HepG2 (cell line): ENCODE results near the gene PKP3. TPM values are rescaled to one million over a fixed set of nuclear protein-coding genes. Genes with fewer than 3 reads are reported as not detected.

Source experiments
- BORCS8-MEF2B ChIP-seq: sonication (generic); formaldehyde crosslinking; IDR thresholded peaks from 2 replicates; pipeline ENCODE4 v1.8.0; 2022; ENCODE audit warnings: mild to moderate bottlenecking, missing genetic modification reagents
- CHD2 ChIP-seq: IDR thresholded peaks from 2 replicates; pipeline ENCODE4 v1.6.1; 2011; ENCODE audit warnings: low read depth, low read length, improper control_type of control experiment
- ETV5 ChIP-seq: IDR thresholded peaks from 2 replicates; pipeline ENCODE4 v1.6.1; 2018; ENCODE audit warnings: missing biosample characterization, missing genetic modification reagents, inconsistent platforms, borderline replicate concordance
- GTF3A ChIP-seq: sonication (generic); formaldehyde crosslinking; conservative IDR thresholded peaks from 2 replicates; pipeline ENCODE4 v1.4.0; 2020; ENCODE audit warnings: mild to moderate bottlenecking, missing genetic modification reagents
- HMGXB4 ChIP-seq, 2 experiments: sonication (generic) in 1 of 2; formaldehyde crosslinking in 1 of 2; IDR thresholded peaks; 2 replicates each; pipeline versions ENCODE4 v1.4.0 to v1.6.1; 2018 to 2020; ENCODE audit warnings: missing genetic modification reagents in 2 of 2, borderline replicate concordance in 1 of 2, low read depth in 1 of 2, mild to moderate bottlenecking in 1 of 2, missing biosample characterization in 1 of 2
- PCBP1 ChIP-seq: fragments of 200-400 bp; formaldehyde crosslinking; IDR thresholded peaks from 2 replicates; pipeline ENCODE4 v1.6.1; 2017; ENCODE audit warnings: mild to moderate bottlenecking, low read depth, low read length, borderline replicate concordance
- SALL1 ChIP-seq: sonication (generic); formaldehyde crosslinking; IDR thresholded peaks from 2 replicates; pipeline ENCODE4 v1.8.0; 2022; ENCODE audit warnings: mild to moderate bottlenecking, missing genetic modification reagents
- TAF1 ChIP-seq: sonication (generic); formaldehyde crosslinking; IDR thresholded peaks from 2 replicates; pipeline ENCODE4 v1.4.0; 2020; ENCODE audit warnings: missing genetic modification reagents
- TEAD3 ChIP-seq: optimal IDR thresholded peaks from 2 replicates; pipeline ENCODE3; 2016; ENCODE audit warnings: borderline replicate concordance
- YEATS2 ChIP-seq: sonication (generic); formaldehyde crosslinking; IDR thresholded peaks from 2 replicates; pipeline ENCODE4 v1.4.0; 2020; ENCODE audit warnings: missing genetic modification reagents, borderline replicate concordance
- ZBTB3 ChIP-seq: sonication (generic); formaldehyde crosslinking; IDR thresholded peaks from 2 replicates; pipeline ENCODE4 v1.4.0; 2020; ENCODE audit warnings: low read depth, mild to moderate bottlenecking, moderate library complexity, missing genetic modification reagents, borderline replicate concordance
- ZNF562 ChIP-seq: sonication (generic); formaldehyde crosslinking; IDR thresholded peaks from 2 replicates; pipeline ENCODE4 v1.8.0; 2022; ENCODE audit warnings: missing genetic modification reagents, borderline replicate concordance
- polyA plus RNA-seq, 8 experiments: library from polyadenylated mRNA; depleted of rRNA in 3 of 8; stranded (reverse) in 7 of 8; unstranded in 1 of 8; fragments of >200 nt; fragmentation: Illumina TruSeq in 4 of 8; extraction: Trizol in 4 of 8; gene quantifications; 2 replicates each; pipeline versions ENCODE4 v1.2.1 to v1.2.3, GENCODE V29; 2011 to 2016; ENCODE audit warnings: low read depth in 4 of 8, missing spikeins in 1 of 8, mixed read lengths in 1 of 8; ENCODE audit not compliant: insufficient read depth in 1 of 8
- total RNA-seq, 5 experiments: library from RNA; depleted of rRNA; stranded (reverse); fragments of >200 nt; fragmentation: Illumina TruSeq; extraction: Trizol; gene quantifications; 2 replicates each; pipeline ENCODE4 v1.2.3, GENCODE V29; 2016; ENCODE audit warnings: low read depth in 1 of 5
- TF ChIP-seq, protein P1 (sequence below): IDR thresholded peaks from 2 replicates; pipeline ENCODE4 v1.4.0; 2020; ENCODE audit warnings: mild to moderate bottlenecking, missing genetic modification reagents
- TF ChIP-seq, protein P2 (sequence below): sonication (generic); formaldehyde crosslinking; IDR thresholded peaks from 2 replicates; pipeline ENCODE4 v1.5.1; 2020; ENCODE audit warnings: mild to moderate bottlenecking, missing genetic modification reagents, borderline replicate concordance
- TF ChIP-seq, protein P3 (sequence below): sonication (generic); formaldehyde crosslinking; IDR thresholded peaks from 2 replicates; pipeline ENCODE4 v1.5.1; 2020; ENCODE audit warnings: mild to moderate bottlenecking, missing genetic modification reagents, moderate library complexity

The PKP3 gene
- total and polyA plus RNA-seq, 2 of the 13 experiments (the other 11 are each of a cell fraction or from before 2014, with no cell fraction given), result 18.0 to 28.7 TPM

DNA sequence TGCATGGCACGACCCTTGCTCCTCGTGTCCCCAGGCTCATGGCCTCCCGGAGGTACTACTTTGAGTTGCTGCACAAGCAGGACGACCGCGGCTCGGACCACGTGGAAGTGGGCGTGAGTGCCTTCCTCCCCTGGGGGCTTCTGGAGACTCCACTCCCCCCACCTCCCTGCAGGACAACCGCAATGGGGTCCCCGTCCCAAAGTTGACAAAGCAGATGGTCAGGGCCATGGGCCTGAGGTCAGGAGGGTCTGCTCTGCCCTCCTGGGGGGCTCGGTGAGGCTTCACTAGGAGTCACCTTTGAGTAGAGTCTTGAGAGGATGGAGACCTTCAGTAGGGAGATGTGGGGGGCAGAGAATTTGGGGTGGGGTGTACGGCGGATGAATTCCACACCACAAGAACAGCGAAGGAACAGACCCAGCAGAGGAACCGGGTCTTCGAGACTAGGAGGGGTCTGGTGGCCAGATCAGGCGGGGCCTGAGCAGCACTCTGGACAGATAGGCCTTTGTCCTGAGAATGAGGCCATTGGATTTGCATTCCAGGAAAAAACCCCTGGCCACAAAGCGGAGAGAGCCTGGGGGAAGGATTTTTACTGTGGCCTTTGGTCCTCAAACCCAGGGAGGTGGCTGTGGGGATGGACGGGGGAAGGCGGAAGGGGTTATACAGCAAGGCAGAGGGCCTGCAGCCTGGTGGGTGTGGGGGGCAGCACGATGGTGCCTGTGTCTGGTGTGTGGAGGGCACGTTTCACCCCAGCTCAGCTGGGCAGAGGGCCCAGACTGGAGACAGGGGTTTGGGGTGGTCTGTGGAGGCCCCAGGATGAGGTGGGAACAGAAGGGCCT lies 20.1 kb upstream of the PKP3 start (continued):
- TF ChIP-seq ETV5 (CRISPR knock-in tag), result peak; percentile 29; the same call in 1 of the 2 replicates
- TF ChIP-seq ZNF562 (CRISPR knock-in tag), result no peak
- TF ChIP-seq, protein P1, sequence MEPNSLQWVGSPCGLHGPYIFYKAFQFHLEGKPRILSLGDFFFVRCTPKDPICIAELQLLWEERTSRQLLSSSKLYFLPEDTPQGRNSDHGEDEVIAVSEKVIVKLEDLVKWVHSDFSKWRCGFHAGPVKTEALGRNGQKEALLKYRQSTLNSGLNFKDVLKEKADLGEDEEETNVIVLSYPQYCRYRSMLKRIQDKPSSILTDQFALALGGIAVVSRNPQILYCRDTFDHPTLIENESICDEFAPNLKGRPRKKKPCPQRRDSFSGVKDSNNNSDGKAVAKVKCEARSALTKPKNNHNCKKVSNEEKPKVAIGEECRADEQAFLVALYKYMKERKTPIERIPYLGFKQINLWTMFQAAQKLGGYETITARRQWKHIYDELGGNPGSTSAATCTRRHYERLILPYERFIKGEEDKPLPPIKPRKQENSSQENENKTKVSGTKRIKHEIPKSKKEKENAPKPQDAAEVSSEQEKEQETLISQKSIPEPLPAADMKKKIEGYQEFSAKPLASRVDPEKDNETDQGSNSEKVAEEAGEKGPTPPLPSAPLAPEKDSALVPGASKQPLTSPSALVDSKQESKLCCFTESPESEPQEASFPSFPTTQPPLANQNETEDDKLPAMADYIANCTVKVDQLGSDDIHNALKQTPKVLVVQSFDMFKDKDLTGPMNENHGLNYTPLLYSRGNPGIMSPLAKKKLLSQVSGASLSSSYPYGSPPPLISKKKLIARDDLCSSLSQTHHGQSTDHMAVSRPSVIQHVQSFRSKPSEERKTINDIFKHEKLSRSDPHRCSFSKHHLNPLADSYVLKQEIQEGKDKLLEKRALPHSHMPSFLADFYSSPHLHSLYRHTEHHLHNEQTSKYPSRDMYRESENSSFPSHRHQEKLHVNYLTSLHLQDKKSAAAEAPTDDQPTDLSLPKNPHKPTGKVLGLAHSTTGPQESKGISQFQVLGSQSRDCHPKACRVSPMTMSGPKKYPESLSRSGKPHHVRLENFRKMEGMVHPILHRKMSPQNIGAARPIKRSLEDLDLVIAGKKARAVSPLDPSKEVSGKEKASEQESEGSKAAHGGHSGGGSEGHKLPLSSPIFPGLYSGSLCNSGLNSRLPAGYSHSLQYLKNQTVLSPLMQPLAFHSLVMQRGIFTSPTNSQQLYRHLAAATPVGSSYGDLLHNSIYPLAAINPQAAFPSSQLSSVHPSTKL (CRISPR knock-in tag), result peak; percentile 60
- TF ChIP-seq CHD2, result no peak
- TF ChIP-seq TEAD3 (CRISPR knock-in tag), result peak; percentile 95
- TF ChIP-seq BORCS8-MEF2B (CRISPR knock-in tag), result no peak
- TF ChIP-seq ZBTB3 (CRISPR knock-in tag), result no peak
- peak; percentile 21; the same call in 1 of the 2 replicates for TF ChIP-seq TAF1
- TF ChIP-seq PCBP1, result no peak
- TF ChIP-seq SALL1 (CRISPR knock-in tag), result peak; percentile 48
- TF ChIP-seq, protein P2, sequence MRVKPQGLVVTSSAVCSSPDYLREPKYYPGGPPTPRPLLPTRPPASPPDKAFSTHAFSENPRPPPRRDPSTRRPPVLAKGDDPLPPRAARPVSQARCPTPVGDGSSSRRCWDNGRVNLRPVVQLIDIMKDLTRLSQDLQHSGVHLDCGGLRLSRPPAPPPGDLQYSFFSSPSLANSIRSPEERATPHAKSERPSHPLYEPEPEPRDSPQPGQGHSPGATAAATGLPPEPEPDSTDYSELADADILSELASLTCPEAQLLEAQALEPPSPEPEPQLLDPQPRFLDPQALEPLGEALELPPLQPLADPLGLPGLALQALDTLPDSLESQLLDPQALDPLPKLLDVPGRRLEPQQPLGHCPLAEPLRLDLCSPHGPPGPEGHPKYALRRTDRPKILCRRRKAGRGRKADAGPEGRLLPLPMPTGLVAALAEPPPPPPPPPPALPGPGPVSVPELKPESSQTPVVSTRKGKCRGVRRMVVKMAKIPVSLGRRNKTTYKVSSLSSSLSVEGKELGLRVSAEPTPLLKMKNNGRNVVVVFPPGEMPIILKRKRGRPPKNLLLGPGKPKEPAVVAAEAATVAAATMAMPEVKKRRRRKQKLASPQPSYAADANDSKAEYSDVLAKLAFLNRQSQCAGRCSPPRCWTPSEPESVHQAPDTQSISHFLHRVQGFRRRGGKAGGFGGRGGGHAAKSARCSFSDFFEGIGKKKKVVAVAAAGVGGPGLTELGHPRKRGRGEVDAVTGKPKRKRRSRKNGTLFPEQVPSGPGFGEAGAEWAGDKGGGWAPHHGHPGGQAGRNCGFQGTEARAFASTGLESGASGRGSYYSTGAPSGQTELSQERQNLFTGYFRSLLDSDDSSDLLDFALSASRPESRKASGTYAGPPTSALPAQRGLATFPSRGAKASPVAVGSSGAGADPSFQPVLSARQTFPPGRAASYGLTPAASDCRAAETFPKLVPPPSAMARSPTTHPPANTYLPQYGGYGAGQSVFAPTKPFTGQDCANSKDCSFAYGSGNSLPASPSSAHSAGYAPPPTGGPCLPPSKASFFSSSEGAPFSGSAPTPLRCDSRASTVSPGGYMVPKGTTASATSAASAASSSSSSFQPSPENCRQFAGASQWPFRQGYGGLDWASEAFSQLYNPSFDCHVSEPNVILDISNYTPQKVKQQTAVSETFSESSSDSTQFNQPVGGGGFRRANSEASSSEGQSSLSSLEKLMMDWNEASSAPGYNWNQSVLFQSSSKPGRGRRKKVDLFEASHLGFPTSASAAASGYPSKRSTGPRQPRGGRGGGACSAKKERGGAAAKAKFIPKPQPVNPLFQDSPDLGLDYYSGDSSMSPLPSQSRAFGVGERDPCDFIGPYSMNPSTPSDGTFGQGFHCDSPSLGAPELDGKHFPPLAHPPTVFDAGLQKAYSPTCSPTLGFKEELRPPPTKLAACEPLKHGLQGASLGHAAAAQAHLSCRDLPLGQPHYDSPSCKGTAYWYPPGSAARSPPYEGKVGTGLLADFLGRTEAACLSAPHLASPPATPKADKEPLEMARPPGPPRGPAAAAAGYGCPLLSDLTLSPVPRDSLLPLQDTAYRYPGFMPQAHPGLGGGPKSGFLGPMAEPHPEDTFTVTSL (CRISPR knock-in tag), result no peak
- peak in 1 of 2 experiments; percentile 30; a peak in 1 of 4 replicates for TF ChIP-seq HMGXB4 (CRISPR knock-in tag; IDR thresholded peaks at IDR 0.05; ENCODE audit: borderline replicate concordance in 1 of 2, low read depth in 1 of 2)
- TF ChIP-seq YEATS2, result 0 out of 2 replicates have a peak, but pooled peaks have one; percentile 16
- TF ChIP-seq, protein P3, sequence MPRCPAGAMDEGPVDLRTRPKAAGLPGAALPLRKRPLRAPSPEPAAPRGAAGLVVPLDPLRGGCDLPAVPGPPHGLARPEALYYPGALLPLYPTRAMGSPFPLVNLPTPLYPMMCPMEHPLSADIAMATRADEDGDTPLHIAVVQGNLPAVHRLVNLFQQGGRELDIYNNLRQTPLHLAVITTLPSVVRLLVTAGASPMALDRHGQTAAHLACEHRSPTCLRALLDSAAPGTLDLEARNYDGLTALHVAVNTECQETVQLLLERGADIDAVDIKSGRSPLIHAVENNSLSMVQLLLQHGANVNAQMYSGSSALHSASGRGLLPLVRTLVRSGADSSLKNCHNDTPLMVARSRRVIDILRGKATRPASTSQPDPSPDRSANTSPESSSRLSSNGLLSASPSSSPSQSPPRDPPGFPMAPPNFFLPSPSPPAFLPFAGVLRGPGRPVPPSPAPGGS (CRISPR knock-in tag), result 0 out of 2 replicates have a peak, but pooled peaks have one; percentile 11
- TF ChIP-seq GTF3A, result no peak
